GM21447 (cell line): ENCODE results near the gene GOLGB1.

Experiments
- ATAC-seq: cut with Tn5 transposase; IDR thresholded peaks from one replicate; pipeline ENCODE4 v1.9.1; 2021; ENCODE audit not compliant: unreplicated experiment

Gene GOLGB1

DNA sequence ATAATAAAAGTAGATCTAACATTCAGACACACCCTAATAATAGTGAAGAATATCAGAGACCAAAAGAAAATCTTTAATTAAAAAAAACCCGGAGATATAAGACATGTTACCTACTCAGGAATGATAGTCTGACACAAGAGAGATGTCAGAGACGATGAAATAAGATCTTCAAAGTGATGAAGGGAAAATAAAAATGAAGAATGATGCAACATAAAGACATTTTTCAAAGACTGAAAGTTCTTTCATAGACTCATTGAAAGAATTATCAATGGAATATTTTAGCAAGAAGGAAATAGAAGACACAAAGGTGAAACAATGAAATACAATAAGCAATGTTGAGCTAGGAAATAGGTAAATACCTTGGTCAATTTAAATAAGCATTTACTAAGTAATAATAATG lies 108.4 kb downstream of the GOLGB1 start:
- no peak for ATAC-seq

DNA sequence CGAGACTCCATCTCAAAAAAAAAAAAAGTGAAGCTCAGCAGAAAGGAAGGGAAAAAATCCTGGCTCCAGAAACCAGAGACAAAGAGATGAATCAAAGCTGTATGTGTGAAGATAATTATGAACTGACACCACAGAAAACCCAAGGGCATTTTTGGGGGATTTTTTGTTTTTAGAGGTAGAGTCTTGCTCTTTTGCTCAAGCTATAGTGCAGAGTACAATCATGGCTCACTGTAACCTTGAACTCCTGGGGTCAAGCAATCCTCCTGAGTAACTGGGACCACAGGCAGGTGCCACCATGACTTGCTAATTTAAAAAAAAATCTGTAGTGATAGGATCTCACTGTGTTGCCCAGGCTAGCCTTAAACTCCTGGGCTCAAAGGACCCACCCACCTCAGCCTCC lies 111.6 kb downstream of the GOLGB1 start:
- ATAC-seq, result no peak

DNA sequence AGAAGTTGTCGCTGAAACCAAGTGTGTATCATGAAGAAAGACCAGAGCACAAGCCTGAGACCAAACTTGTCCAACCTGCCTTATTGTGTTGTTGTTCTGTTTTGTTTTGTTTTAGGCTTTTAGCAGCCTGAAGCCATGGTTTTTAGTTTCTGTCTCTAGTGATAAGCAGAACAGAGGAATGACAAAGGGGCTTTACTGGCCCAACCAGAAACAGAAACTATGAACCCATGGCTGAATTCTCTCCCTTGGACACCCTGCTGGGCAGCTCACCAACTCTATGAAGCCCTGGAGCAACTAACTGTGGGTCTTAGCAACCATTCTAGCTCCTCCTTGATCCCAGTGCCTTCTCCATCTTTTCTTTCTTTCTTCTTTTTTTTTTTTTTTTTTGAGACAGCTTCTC lies 119.2 kb downstream of the GOLGB1 start:
- ATAC-seq, result no peak

DNA sequence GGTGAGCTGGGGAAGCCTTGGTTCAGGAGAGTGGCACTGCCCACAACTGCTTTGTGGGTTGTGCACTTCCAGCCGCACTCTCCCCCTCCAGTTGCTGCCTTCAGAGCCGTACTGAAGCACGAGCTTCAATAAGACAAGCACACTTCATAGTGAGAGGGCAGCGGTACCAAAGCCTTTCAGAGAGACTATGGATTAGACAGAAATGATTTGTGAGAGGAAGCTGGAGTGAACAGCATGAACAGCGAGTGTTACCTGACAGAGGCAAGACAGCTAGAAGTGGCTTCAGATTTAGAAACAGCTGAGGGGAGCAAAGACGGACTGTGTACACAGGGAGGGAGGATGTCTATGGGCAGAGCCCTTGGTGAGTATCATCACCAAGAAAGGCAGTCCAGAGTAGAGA lies 119.9 kb downstream of the GOLGB1 start:
- no peak for ATAC-seq

DNA sequence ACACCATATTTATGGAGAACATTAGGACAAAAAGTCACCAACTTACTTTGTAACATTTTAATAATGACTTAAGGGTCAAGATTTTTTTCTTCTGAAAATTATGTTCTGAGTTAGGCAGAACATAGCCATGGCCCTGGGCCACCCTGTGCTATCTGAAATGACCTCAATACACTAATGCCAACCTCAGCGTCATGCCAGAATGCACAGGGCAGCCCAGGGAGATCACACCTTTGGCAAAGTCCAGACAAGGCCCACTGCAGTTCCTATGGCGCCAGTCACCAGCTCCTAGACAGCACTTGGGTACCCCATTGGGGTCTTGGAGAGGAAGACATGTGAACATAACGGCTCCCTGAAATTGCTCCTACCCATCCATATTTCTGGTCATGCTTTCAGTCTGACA lies 121.9 kb downstream of the GOLGB1 start:
- no peak for ATAC-seq

DNA sequence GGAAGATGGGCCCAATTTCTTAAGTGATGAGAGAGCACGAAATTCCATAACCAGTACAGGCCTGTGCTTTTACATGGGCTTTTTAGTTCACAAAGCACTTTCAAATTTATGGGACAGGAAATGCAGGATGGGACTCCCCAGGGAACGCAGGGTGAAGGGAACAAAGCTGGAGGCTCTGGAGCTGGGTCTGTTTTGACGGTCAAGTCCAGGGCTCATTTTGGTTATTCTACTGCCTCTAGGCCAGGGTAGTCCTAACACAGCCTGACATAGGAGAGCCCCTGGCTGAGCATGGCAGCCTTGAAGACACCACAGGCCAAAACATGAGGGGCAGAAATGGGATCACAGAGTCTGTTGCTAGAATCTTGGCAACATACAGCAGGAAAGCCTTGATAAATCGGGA lies 122.3 kb downstream of the GOLGB1 start:
- no peak for ATAC-seq

DNA sequence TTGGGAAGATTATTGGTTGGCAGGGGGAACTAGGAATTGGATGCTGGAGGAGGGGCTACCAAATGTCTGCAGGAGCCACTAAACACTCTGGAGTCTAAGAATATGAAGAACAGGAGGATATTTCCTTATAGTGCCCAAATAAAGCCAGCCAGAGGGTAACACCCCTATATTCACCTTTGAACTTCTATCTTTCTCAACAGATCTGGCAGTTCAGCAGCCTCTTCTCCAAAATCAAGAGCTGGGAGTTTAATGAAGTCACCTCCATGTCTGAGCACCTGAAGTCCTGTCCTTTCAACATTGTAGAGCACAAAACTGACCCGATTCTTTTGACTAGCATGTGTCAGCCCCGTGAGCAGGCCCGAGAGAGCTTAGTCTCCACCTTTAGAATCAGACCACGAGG lies 123.0 kb downstream of the GOLGB1 start:
- ATAC-seq, result no peak

DNA sequence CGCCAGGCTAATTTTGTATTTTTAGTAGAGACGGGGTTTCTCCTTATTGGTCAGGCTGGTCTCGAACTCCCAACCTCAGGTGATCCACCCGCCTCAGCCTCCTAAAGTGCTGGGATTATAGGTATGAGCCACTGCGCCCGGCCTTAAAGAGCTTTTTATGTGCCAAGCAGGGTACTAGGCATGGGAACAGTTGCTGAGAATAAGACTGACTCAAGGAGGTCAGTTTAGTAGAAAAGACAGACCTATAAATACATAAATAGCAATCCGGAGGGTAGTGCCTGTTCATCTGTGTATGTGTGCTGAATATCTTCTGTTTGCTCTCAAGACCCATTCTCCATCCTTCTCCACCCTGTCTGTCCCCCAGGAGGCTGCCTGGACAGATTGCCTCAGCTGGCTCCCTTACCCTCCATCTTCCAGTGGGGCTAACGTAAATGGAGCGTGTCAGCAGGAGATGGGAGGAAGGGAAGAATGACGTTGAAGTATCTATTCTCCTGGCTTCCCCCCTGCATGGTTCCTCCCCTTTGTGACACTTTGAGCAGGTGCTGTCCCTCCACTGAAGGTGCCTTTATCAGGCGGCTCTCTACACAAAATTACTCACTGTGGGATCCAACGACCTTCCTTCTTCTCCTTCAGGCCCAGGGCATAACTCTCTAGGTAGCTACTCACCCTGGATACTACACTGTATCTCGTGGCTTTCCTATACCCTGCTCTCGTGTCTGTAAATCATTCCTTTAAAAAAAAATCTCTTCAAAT lies 125.2 kb downstream of the GOLGB1 start:
- ATAC-seq, result no peak

DNA sequence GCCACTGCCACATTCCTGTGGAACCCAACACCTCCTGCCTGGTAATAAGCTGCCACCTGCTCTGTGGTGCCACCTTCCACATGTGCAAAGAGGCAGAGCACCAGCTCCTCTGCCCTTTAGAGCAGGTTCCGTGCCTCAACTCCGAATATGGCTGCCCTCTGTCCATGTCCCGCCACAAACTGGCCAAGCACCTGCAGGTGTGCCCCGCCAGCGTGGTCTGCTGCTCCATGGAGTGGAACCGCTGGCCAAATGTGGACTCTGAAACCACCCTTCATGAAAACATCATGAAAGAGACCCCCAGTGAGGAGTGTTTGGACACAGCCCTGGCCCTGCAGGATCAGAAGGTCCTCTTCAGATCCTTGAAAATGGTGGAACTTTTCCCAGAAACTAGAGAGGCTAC lies 128.1 kb downstream of the GOLGB1 start:
- no peak for ATAC-seq

DNA sequence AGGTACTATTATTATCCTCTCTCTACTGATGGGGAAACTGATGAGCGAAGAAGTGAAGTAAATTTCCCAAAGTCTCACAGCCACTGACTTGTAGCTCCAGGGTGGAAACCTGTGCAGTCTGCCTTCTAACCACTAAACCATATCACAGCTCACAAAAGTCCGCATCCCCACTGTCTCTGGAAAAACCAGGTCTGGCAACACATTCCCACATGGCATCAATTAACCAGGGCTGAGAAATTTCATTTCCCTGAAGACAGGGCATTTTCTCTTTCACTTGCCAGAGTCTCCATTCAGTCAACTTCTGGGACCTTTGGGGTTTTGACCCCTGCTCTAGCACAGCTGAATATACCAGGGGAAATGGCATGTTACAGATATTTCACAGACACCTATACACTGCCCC lies 129.8 kb downstream of the GOLGB1 start:
- no peak for ATAC-seq
